Measurements from ENCODE around the gene COQ6.
"Not testable (repeated sequence)": the region's sequence is repeated elsewhere in the genome, so short reads cannot be mapped to it uniquely, and the experiment has no call there.

Gene COQ6

GRCh38 chr14:73998726-73999125, 48.6 kb downstream of the COQ6 start:
- no peaks in the 10 kb centered on the region for H3K36me3 ChIP-seq (replicated peaks; ENCODE audit: low read depth, low read length)
- no peaks in the 10 kb centered on the region for H3K9me3 ChIP-seq (ENCODE audit: insufficient read depth, low read length)
- no peak overlapping the region for H2AFZ ChIP-seq (ENCODE audit: low read depth, low read length)
- no peaks in the 10 kb centered on the region for H3K79me2 ChIP-seq (ENCODE audit: low read length)
- TF ChIP-seq EZH2phosphoT487 (IDR thresholded peaks at IDR 0.05; ENCODE audit: low read depth) (no peak), CTCF (IDR thresholded peaks at IDR 0.05; ENCODE audit: low read depth, low read length) (no peak)
- H3K4me3 ChIP-seq (ENCODE audit: low read length), result no peak overlapping the region
- no peaks in the 10 kb centered on the region for H3K27me3 ChIP-seq (ENCODE audit: low read depth, low read length)
- H3K27ac ChIP-seq (ENCODE audit: low read length), result no peak overlapping the region
- no peaks in the 10 kb centered on the region for H4K20me1 ChIP-seq (ENCODE audit: insufficient read depth, low read length)
- no peaks in the 10 kb centered on the region for H3K4me1 ChIP-seq (ENCODE audit: low read length)
- H3K9ac ChIP-seq (ENCODE audit: low read length), result no peak overlapping the region
- no peak overlapping the region for H3K4me2 ChIP-seq (ENCODE audit: low read length)

- H3K27me3 ChIP-seq (ENCODE audit: low read depth, low read length); H2AFZ ChIP-seq (ENCODE audit: low read depth, low read length); H3K4me2 ChIP-seq (ENCODE audit: low read length): not testable (repeated sequence)
Observed at GRCh38 chr14:74005664-74006063, 55.6 kb downstream of the COQ6 start.

GRCh38 chr14:74008843-74009499, 58.9 kb downstream of the COQ6 start:
- H3K9ac ChIP-seq (ENCODE audit: low read length), result no peak overlapping the region
- no peaks in the 10 kb centered on the region for H4K20me1 ChIP-seq (ENCODE audit: insufficient read depth, low read length)

More at GRCh38 chr14:74005664-74006063, 55.6 kb downstream of the COQ6 start:
- not testable (repeated sequence) for H3K36me3 ChIP-seq (replicated peaks; ENCODE audit: low read depth, low read length); H3K27ac ChIP-seq (ENCODE audit: low read length); H3K9me3 ChIP-seq (ENCODE audit: insufficient read depth, low read length); H3K4me1 ChIP-seq (ENCODE audit: low read length); H3K79me2 ChIP-seq (ENCODE audit: low read length); H3K9ac ChIP-seq (ENCODE audit: low read length); H4K20me1 ChIP-seq (ENCODE audit: insufficient read depth, low read length); H3K4me3 ChIP-seq (ENCODE audit: low read length)

More at GRCh38 chr14:74008843-74009499, 58.9 kb downstream of the COQ6 start:
- Histone ChIP-seq H3K27me3 (ENCODE audit: low read depth, low read length) (no peaks in the 10 kb centered on the region), H3K9me3 (ENCODE audit: insufficient read depth, low read length) (no peaks in the 10 kb centered on the region), H3K79me2 (ENCODE audit: low read length) (no peaks in the 10 kb centered on the region), H2AFZ (ENCODE audit: low read depth, low read length) (no peak overlapping the region), H3K4me1 (ENCODE audit: low read length) (no peaks in the 10 kb centered on the region), H3K4me3 (ENCODE audit: low read length) (no peak overlapping the region), H3K36me3 (replicated peaks; ENCODE audit: low read depth, low read length) (no peaks in the 10 kb centered on the region), H3K4me2 (ENCODE audit: low read length) (no peak overlapping the region), H3K27ac (ENCODE audit: low read length) (no peak overlapping the region)
- no peak for TF ChIP-seq EZH2phosphoT487 (IDR thresholded peaks at IDR 0.05; ENCODE audit: low read depth)
- TF ChIP-seq CTCF (IDR thresholded peaks at IDR 0.05; ENCODE audit: low read depth, low read length), result no peak
